NAMALWA (cell line): Measurements from ENCODE around the gene UBE2D3.
"Not testable (repeated sequence)": the region's sequence is repeated elsewhere in the genome, so short reads cannot be mapped to it uniquely, and the experiment has no call there.

Experiments
- DNase-seq: peaks from one replicate; pipeline ENCODE4 v3.0.0-alpha.2; 2015; ENCODE audit warnings: low spot score

The UBE2D3 gene

DNA sequence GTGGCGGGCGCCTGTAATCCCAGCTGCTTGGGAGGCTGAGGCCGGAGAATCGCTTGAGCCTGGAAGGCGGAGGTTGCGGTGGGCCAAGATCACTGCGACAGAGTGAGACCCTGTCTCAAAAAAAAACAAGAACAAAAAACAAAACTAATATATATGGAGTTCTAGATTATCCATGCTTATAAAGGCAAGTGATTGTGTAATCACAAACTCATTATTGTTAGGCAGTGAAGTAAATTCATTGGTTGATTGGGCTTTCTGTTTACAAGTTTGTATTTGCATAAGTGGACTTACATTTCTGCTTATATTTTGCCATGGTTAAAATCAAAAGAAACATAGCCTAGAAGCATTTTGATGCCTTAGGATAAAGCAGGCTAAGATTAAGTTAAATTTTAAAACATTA lies 2.5 kb upstream of the UBE2D3 start:
- DNase-seq: no peak

DNA sequence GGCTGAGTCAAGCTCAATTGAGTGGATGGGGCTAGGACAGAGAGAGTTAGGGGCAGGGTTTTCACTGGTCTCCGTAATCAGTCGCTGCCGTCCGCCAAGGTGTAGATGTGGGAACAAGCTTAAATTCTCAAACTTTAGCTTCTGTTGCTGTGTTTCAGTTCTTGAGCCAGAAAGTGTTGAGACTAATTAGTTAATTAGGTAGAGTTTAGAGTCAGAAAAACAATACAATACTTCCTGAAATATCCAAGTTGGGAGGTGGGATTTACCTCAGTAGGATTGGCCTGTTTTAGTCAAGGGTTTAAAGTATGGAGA lies 1.1 kb upstream of the UBE2D3 start:
- DNase-seq: no peak

DNA sequence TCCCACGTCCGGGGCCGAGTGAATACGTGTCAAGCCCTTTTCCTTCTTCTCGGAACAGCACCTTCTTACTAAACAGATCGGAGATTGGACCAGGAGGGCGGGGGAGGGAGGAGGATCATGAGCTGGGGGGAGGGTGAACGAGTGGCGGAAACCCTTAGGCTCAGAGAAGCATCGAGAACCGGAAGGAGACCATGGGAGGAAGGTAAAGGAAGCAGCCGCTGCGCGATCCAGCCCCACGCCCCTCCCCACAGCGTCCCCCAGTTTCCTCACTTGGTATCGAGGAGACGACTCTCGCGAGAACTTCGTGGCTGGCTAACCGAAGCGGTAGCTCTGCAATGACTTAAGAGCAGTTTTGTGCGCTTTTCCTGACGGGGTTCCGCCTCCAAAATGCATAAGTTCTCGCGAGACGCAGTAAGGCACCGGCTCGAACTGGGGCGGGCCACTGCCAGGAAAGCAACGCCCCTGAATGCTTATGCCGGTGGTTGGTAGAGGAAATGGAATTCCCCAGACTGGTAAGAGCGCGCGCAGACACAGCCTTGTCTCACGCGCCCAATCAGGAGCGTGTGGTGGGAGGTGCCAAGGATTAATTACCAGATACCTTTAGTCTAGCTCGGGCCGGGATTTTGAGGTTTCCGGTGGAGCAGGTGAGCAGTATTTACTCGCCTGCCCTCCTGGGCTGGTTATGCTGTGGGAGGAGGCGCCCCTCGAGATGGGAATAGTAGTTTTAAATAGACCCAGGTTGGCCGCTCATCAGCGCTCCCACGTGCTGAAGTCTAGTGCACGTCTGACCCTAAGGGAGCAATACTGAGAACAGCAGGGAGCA lies 534 bp upstream of the UBE2D3 start:
- DNase-seq: peak; percentile 100

DNA sequence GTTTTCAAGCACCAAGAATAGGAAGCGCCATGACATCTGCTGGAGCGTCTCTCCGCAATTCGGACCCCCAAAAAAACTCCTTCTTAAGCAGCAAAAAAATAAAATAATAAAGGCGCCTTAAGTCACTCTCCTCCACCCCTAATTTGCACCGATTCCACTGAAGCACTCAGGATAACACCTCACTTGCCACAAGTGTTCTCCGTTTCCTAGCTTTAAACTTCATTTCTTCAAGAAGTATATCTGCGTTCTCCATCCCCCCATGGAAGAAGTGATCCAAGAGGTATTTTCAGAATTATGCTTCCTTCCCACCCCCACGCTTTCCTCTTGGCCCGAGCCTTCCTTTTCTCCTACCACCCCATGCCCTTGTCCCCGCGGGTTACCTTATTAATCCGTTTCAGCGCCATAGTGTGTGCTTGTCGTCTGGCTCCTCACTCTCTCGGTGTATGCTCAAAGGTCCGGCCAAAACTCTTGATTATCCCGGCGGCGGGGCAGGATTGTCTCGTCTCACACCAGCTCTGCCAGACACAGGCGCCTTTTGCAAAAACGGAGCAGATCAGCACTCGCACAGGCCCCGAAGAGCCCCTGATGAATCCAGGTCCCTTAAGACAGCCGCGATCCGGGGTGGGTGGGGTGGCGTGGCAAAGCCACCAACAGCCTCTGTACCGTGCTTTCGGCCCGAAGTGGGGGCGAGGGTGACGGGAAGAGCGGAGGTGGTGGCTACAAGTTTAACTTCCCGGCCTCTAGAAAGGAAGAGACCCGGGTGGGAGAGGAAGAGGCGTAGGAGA lies 1.1 kb downstream of the UBE2D3 start:
- DNase-seq: no peak

DNA sequence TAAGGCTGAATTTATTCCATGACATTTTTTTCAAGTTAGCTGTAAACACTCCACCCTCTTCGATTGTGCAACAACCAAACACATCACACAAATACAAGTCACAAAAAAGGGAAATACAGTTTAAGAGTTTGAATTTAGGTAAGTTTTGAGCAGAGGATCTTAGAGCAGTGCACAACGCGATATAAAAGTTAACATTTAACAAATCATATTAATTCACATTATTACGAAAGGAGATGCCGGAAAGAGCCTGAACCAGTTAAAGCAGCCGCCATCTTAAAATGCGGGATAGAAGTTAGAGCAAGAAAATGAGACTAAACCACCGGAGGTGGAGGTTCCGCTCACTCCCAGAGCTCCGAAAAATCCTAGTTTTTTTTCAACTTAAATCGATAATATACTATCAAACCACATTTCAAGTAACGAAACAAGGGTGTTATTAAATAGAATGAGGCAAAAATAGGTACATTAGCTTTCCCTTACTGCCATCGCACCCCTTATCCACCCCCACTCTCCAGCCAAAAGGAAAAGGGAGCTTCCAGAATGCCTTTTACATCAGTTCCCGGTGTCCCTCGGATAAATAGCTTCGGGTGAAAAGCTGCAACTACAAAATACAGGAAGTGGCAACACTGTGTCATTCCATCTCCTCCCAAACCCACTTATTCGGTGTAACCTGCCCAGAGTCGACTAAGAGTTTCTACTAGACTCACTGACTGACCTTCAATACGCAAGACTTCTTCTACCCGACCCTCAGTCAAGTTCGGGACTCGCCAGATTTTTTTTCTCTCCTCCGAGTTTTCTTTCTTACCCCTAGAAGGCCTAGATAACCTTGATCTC lies 1.9 kb downstream of the UBE2D3 start:
- peak; percentile 84 for DNase-seq

DNA sequence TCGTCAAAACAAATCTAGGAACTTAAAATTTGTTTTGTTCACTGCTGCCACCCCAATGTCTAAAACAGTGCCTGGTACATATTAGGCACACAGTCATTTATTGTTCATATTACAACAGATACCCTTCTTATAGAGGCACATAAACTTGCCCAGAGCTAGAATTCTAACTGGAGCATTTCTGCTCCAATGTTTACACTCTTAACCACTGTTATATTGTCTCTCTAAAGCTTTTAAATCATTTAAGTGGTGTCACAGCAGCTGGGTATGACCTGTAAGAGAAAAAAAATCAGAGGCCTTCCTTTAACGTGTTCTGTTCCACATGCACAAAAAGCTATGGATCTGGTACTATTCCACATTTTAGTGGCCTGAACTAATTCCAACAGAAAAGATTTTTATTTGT lies 3.0 kb downstream of the UBE2D3 start:
- DNase-seq: no peak

DNA sequence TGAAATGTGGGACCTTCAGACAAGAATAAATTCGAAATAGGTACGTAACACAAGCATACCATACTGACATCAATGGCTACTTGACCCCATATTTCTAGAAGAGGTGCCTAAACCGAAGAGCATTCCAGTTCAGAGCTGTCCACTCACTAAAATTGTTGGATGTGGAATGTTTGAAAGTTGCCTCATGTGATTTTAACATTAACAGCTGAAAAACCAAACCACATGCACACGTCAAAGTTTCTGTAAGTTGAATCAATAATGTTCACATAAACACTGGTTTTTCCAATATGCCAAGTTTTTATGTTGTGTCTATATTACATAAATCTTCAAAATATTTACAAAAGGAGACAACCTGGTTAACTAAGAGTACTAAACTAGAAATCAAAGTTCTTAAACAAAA lies 3.5 kb downstream of the UBE2D3 start:
- no peak for DNase-seq

DNA sequence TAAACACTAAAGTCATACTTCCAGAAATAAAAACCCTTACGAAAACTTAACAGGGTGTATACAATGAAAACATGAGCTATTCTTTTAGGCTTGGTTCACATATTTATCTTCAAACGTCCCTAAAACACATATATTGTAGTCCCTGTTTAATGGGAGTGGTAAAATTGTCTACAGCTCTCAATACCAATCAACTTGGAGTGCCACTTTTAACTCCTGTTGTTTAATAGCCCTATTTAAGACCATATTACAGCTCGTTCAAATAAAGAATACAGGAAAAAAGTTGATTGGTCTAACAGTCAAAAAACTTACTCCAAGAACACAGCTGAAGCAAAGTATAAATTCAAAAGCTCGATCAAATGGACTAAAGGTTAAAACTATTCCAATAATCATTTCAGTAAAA lies 3.9 kb downstream of the UBE2D3 start:
- DNase-seq: no peak

DNA sequence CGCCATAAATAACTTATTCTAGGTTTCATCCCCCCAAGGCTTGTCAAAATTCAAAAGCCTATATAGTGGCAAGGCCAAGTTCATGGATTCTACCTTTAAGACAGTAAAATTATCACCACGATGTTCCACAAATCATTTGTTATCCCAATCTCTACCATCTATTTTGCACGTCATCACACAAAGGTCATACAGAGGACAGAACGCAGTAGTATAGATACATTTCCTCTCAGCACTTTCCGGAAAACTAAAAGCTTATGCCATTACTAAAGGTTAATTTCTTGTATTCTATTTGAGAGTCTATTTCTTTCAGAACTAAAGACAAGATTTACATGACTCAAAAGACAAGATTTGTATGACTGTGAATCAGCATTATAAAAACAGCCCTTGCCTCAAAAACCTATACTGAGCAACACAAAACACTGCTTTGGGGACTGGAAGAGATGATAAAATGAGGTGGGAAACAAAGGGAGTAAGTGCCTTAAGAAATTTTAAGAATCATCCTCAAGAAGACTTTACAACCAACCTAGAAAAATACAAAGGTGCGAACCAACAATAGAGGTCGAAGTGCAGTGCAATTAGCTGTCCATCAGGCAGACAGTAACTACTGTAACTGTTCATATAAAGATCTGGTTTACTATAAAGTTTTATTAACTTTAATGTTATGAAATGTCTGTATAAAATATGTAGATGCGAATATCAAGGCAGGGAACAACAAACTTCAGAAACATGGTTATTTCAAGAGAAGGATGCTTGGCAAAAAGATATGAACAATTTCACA lies 7.6 kb downstream of the UBE2D3 start:
- no peak for DNase-seq

DNA sequence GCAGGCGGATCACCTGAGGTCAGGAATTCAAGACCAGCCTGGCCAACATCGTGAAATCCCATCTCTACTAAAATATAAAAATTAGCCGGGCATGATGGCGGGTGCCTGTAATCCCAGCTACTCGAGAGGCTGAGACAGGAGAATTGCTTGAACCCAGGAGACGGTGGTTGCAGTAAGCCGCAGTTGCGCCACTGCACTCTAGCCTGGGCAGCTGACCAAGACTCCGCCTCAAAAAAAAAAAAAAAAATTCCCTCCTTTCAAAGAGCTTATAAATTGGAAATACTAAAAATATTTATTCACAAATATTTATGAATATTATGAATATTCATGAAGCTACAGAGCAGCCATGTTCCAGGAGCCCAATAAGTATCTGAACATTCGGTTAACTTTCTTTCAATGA lies 8.3 kb downstream of the UBE2D3 start:
- DNase-seq: not testable (repeated sequence)

DNA sequence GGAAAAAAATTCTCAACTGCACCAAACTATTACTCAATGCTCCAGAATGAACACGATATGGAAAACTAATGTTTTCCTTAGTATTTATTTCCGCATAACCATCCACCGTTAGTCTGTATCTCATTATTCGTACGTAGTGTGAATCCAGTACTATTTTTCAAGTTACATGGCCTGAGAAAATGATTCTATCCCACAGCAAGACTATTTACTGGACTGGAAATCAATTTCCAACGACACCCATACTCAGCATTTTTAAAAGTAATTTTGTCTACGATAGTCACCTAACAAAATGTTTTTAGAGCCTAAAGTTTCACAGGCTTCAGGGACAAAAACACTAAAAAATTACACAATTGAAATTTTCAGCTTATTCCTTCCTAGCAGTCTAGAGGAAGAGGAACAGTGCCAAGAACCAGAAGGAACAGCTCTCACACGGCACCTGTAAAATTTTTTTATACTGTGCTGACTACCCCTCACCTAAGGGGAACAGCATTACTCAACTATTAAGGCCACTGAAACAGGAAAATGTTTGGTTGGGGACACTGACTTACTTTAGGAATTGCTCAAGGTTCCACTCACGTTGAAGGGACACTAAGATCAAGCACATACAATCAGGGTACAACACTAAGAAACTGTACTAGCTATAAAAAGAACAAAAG lies 9.6 kb downstream of the UBE2D3 start:
- no peak for DNase-seq

DNA sequence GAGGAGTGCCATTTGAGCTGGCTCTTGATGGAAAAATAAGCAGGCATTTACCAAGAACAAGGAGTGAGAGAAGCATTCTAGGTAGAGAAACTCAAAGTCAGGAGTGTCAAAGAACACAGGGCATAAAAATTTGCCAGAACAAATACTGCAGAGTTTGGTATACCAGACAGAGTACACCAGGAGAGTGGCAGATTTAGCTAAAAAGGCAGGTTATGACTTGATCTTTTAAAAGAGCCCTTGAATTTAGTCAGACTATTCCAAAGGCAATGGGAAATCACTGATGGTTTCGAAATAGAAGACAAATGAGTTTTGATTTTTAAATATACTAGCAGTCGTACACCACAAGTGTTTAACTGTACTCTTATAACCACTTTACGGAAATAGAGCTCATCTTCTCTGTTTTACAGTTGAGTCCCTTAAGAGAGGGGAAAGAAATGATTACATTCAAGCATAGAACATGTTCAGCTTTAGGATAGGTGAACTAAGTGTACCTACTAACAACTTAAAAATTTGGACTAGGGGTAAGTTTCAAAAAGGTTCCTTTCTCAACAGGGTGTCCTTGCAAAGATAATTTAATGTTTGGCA lies 10.2 kb downstream of the UBE2D3 start:
- no peak for DNase-seq

DNA sequence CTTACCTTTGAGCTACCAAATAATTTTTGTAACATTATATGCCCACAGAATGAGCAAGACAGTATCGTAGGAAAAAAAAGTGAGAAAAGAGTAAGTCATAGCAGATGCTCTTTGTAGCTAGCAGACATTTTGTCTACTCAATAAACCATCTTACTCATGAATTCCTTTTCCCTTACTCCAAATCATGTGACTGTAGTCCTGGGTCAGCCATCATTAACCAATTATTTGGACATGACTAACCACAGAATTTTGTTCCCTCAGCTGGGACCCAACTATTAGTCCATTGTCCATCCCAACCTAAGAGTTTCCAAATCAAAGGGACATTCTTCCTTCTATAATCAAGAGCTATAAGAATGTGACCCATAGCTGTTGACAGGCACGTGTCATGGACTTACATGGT lies 11.4 kb downstream of the UBE2D3 start:
- DNase-seq: no peak

DNA sequence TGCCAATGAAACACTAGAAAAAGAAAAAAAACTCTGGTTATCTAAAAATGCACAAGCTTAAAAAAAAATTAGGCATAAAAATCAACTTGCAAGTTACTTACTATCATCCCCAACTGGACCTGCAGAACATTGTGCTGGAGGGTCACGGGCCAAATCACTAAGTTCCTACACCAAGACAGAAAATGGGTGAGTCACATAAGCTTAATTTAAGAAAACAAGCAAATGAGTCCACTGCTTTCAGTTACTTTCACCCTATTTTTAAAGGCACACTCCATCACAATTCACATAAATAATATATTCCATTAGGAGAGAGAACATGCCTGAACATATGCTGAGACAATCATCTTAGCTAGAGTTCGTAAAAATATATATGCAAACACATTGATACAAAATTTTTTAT lies 17.7 kb downstream of the UBE2D3 start:
- no peak for DNase-seq

DNA sequence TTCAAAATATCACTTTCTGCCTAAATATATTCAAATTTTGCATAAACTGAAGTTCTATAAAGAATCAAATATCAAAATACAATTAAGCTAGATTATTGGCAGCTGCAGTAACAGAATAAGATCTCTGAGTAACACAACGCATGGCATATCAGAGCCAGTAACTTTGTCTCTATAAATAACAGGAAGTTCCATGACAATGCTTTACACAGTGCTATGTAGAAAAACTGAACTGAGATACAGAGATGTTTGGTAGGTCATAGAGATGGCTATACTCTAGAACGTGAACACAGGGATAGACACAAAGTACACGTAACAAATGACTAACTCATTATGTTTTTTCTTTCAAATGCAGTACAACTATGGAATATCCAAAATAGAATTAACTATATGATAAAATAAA lies 18.2 kb downstream of the UBE2D3 start:
- DNase-seq: no peak

DNA sequence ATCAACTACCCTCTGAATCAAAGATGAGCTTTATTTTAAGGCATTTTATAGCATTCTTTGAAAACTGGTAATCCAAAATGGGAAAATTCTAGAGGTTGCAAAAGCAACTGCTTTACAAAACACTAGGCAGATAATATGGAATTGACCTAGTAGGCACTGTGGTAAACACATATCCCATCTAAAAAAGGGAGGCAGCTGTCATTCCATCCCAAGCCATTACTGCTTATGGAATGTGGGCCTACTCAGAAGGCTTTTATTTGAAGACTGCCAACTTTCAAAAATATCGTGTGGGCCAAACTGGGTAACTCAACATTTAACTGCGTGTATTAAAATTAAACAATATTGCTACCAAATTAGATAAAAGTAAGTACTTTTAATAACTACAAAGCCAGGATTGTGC lies 19.3 kb downstream of the UBE2D3 start:
- no peak for DNase-seq

DNA sequence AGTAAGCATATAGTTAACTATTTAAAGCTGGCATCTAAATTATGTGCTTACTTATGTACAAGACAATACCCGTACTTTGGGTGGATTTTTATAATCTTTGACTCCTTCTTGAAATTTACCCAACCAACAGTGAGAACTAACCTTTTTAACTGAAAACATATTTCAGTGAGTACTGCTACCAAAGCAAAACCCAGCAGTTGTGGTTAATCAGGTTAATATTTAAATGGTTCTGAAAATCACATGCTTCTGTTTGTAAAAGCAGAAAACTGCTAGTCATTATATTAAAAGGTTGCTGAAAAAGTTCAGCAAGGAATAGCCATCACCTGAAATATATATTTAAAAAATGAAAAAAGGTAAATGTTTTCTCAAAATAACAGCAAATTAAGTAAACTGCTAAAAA lies 20.0 kb downstream of the UBE2D3 start:
- DNase-seq: no peak

DNA sequence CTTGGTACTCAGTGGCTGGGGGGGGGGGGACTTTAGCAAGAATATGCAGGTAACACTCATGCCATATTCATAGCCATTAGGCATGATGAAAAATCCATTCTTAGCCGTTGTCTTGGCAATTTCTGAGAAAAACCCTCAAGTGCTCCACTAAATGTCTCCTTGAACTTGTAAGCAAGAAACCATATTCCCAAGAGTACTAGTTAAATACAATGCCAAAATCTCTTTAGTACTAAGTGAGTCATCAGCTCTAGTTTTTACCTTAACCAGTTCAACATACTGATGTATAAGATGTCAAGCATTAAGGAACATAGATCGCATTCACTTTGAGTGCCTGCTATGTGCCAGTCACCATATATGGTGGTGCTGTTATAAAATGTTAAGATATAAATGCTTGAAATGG lies 27.5 kb downstream of the UBE2D3 start:
- no peak for DNase-seq

DNA sequence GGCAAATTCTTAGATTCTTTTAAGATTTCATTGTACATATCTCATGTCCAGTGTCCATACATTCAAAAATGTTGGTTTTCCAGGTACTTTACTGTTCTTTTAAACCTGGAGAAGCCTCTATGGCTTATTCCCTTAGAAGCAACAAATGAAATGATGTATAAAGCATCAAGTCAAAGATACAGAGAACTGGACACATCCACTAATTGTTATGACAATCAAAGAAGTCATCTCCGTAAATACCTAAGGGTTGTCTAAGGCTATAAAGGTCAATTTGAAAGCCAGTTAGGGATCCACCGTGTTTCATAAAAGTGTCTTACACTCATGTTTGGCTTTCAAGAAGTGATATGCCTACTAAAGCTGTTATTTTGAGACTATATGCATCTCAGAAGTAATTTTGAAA lies 32.4 kb downstream of the UBE2D3 start:
- no peak for DNase-seq

DNA sequence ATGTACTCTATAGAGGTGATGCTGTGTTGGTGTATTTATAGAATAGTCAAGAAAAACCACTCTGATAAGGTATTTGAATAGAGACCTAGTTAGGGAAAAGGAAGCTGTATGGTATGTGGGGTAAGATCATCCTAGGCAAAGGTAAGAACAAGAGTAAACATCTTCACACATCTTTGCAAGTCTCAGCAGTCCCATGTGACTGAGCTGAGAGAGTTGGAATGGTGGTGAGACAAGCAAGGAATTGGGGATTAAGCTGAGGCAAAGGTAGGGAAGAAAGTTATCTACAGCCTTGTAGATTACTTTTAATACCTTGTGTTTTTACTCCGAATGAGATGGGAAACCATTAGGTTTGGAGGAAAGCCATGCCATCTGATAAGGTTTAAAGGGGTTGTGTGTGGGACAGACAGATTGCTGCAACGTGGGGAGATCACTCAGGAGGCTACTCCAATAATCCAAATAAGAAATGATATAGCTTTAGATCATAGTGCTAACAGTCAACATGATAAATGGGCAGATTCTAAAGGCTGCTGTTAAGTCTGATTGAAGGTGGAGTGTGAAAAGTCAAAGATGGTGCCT lies 34.9 kb downstream of the UBE2D3 start:
- no peak for DNase-seq

DNA sequence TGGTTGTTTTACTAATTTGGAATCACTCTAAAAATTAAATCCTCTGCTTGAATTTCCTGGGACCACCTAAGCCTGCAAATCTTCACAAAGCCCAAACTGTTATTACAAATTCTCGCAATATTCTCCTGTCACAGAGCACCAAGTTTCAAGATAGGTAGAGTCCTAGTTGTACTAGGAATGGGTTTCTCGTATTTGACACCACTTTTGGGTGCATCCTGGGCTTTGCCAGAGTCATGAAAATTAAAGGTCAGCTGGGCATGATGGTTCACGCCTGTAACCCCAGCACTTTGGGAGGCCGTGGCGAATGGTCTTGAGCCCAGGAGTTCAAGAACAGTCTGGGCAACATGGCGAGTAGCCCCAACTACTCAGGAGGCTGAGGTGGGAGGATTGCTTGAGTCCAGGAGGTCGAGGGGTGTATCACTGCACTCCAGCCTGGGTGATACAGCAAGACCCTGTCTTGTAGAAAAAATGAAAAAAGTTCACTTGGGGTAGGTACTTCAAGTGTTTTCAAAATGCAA lies 36.0 kb downstream of the UBE2D3 start:
- DNase-seq: no peak
